ENCODE data around the gene NAP1L5. TPM values are rescaled to one million over a fixed set of nuclear protein-coding genes. Genes with fewer than 3 reads are reported as not detected.

NAP1L5 gene
- total RNA-seq, 2 experiments from 2014 or later: 17.3 to 17.9 TPM

DNA sequence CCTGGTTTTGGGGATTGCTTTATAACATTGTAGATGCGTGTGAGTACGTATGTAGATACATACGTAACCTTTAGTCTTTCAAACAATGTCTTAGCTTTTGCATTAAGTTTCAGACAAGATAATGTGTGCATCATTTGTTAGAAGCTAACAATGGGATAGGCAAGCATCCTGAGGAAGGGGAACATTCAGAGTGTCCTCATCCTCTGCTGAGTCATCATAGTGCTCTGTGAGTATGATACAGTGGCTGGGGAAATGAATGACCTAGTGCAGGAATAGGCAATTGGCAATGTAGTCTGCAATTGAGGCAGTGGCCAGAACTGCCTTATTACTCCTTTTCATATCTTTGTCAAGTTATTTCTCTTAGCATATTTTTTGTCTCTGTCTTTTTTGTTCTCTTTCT, 7.3 kb downstream of the NAP1L5 start:
- no peak overlapping the region for H3K27ac Mint-ChIP-seq
- DNase-seq (no peak), ATAC-seq (ENCODE audit: poor library complexity) (no peak)
- ChIA-PET CTCF (no interaction called here), POLR2A (no interaction called here)
- no peaks in the 10 kb centered on the region for H3K4me1 ChIP-seq (ENCODE audit: insufficient read depth, low read length)
- H3K4me3 Mint-ChIP-seq: no peak overlapping the region
- H3K27ac ChIP-seq (ENCODE audit: low read depth in 1 of 2, low read length in 2 of 2): no peak overlapping the region
- peaks cover 85% of the 10 kb centered on the region for H3K36me3 Mint-ChIP-seq (ENCODE audit: low read depth)
- no peaks in the 10 kb centered on the region for H3K9me3 Mint-ChIP-seq
- no peaks in the 10 kb centered on the region for H3K27me3 Mint-ChIP-seq
- intact Hi-C loops (cut with DNase I, micrococcal nuclease): no loop called here
- H3K4me1 Mint-ChIP-seq (ENCODE audit: low read depth): peaks cover 5% of the 10 kb centered on the region
- TF ChIP-seq, protein P1, sequence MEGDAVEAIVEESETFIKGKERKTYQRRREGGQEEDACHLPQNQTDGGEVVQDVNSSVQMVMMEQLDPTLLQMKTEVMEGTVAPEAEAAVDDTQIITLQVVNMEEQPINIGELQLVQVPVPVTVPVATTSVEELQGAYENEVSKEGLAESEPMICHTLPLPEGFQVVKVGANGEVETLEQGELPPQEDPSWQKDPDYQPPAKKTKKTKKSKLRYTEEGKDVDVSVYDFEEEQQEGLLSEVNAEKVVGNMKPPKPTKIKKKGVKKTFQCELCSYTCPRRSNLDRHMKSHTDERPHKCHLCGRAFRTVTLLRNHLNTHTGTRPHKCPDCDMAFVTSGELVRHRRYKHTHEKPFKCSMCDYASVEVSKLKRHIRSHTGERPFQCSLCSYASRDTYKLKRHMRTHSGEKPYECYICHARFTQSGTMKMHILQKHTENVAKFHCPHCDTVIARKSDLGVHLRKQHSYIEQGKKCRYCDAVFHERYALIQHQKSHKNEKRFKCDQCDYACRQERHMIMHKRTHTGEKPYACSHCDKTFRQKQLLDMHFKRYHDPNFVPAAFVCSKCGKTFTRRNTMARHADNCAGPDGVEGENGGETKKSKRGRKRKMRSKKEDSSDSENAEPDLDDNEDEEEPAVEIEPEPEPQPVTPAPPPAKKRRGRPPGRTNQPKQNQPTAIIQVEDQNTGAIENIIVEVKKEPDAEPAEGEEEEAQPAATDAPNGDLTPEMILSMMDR (IDR thresholded peaks at IDR 0.05): no peak
- H3K36me3 ChIP-seq (ENCODE audit: insufficient read depth, low read length): peaks cover 48% of the 10 kb centered on the region
- H3K4me3 ChIP-seq (ENCODE audit: low read length): no peak overlapping the region
- no peaks in the 10 kb centered on the region for H3K9me3 ChIP-seq (ENCODE audit: control insufficient read depth in 1 of 2, insufficient read depth in 1 of 2, low read length in 2 of 2)
- H3K27me3 ChIP-seq (ENCODE audit: control insufficient read depth in 1 of 2, insufficient read depth in 2 of 2, low read length in 2 of 2): no peaks in the 10 kb centered on the region

GRCh38 chr4:88681209-88681608, 16.4 kb downstream of the NAP1L5 start:
- CTCF ChIA-PET: no interaction called here
- H3K36me3 ChIP-seq (ENCODE audit: insufficient read depth, low read length): peaks cover 67% of the 10 kb centered on the region
- no peak overlapping the region for H3K27ac ChIP-seq (ENCODE audit: low read depth in 1 of 2, low read length in 2 of 2)
- intact Hi-C loops (cut with DNase I, micrococcal nuclease): no loop called here
- no peak for ATAC-seq (ENCODE audit: poor library complexity)
- H3K27ac Mint-ChIP-seq: no peak overlapping the region
- H3K9me3 Mint-ChIP-seq: no peaks in the 10 kb centered on the region
- no peaks in the 10 kb centered on the region for H3K27me3 Mint-ChIP-seq
- no peak overlapping the region for H3K4me3 ChIP-seq (ENCODE audit: low read length)
- H3K9me3 ChIP-seq (ENCODE audit: control insufficient read depth in 1 of 2, insufficient read depth in 1 of 2, low read length in 2 of 2): no peaks in the 10 kb centered on the region
- no peak overlapping the region for H3K4me3 Mint-ChIP-seq
- no peak for DNase-seq
- no peaks in the 10 kb centered on the region for H3K4me1 ChIP-seq (ENCODE audit: insufficient read depth, low read length)
- TF ChIP-seq, protein P1 (IDR thresholded peaks at IDR 0.05): no peak
- H3K36me3 Mint-ChIP-seq (ENCODE audit: low read depth): peaks cover 91% of the 10 kb centered on the region
- no peaks in the 10 kb centered on the region for H3K27me3 ChIP-seq (ENCODE audit: control insufficient read depth in 1 of 2, insufficient read depth in 2 of 2, low read length in 2 of 2)
- POLR2A ChIA-PET: no interaction called here
- H3K4me1 Mint-ChIP-seq (ENCODE audit: low read depth): no peaks in the 10 kb centered on the region

DNA sequence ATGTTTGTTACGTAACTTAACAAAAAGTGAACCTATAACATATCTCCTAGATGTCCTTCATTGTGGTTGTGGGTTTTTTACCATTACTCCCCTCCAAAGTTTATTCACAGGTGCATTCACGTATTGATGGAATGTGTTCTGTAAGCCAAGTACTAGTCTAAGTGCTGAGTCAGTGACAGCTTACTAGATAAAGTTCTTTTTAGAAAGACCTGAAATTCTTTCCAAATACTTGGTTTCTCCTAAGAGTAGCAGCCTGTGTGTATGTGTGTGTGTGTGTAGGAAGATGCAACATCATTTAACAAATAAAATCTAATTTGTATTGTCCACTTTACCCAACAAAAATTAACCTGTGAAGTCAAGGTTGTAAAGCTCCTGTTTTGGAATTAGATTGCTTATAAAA, 22.1 kb downstream of the NAP1L5 start:
- DNase-seq (no peak), ATAC-seq (ENCODE audit: poor library complexity) (no peak)
- Mint-ChIP-seq H3K9me3 (no peaks in the 10 kb centered on the region), H3K4me1 (ENCODE audit: low read depth) (peaks cover 3% of the 10 kb centered on the region), H3K4me3 (no peak overlapping the region), H3K27ac (peak overlapping the region; percentile 39), H3K36me3 (ENCODE audit: low read depth) (peaks cover 84% of the 10 kb centered on the region), H3K27me3 (no peaks in the 10 kb centered on the region)
- Histone ChIP-seq H3K4me3 (ENCODE audit: low read length) (no peak overlapping the region), H3K4me1 (ENCODE audit: insufficient read depth, low read length) (no peaks in the 10 kb centered on the region), H3K9me3 (ENCODE audit: control insufficient read depth in 1 of 2, insufficient read depth in 1 of 2, low read length in 2 of 2) (no peaks in the 10 kb centered on the region), H3K27me3 (ENCODE audit: control insufficient read depth in 1 of 2, insufficient read depth in 2 of 2, low read length in 2 of 2) (no peaks in the 10 kb centered on the region), H3K36me3 (ENCODE audit: insufficient read depth, low read length) (peaks cover 65% of the 10 kb centered on the region), H3K27ac (ENCODE audit: low read depth in 1 of 2, low read length in 2 of 2) (no peak overlapping the region)
- intact Hi-C loops (cut with DNase I, micrococcal nuclease): no loop called here
- CTCF ChIA-PET: no interaction called here
- POLR2A ChIA-PET: no interaction called here
- TF ChIP-seq, protein P1 (IDR thresholded peaks at IDR 0.05): no peak
